Measurements from ENCODE around the gene GRIP1. TPM values are rescaled to one million over a fixed set of nuclear protein-coding genes. Genes with fewer than 3 reads are reported as not detected.

GRIP1 gene
- total and polyA plus RNA-seq, 2 experiments from 2014 or later = 5.1 to 13.7 TPM

GRCh38 chr12:66692170-66692569, 13.3 kb upstream of the GRIP1 start:
- H3K4me2 ChIP-seq = no peak overlapping the region
- Mint-ChIP-seq H3K9me3 (no peaks in the 10 kb centered on the region), H3K4me1 (peaks cover 24% of the 10 kb centered on the region), H3K4me3 (no peak overlapping the region), H3K27me3 (ENCODE audit: insufficient read depth, low read depth, poor library complexity) (no peaks in the 10 kb centered on the region), H3K36me3 (ENCODE audit: low read depth) (no peaks in the 10 kb centered on the region), H3K27ac (no peak overlapping the region)
- H4K20me1 ChIP-seq (replicated peaks; ENCODE audit: insufficient read depth) = no peaks in the 10 kb centered on the region
- H3K27me3 ChIP-seq (ENCODE audit: insufficient read depth) = no peaks in the 10 kb centered on the region
- no peaks in the 10 kb centered on the region for H3K36me3 ChIP-seq (ENCODE audit: insufficient read depth)
- no peak for TF ChIP-seq CTCF (conservative IDR thresholded peaks at IDR 0.05; ENCODE audit: low read depth in 2 of 2)
- TF ChIP-seq ETS1 (IDR thresholded peaks at IDR 0.05) = no peak
- TF ChIP-seq POLR2AphosphoS5 (IDR thresholded peaks at IDR 0.05; ENCODE audit: low read depth) = no peak
- no peak for TF ChIP-seq ZNF462 (CRISPR knock-in tag; IDR thresholded peaks at IDR 0.05)
- TF ChIP-seq CREB1 (CRISPR knock-in tag; IDR thresholded peaks at IDR 0.05; ENCODE audit: low read depth) = no peak
- no peak for TF ChIP-seq EZH2 (IDR thresholded peaks at IDR 0.05; ENCODE audit: low read depth, unreplicated experiment)
- TF ChIP-seq REST (IDR thresholded peaks at IDR 0.05; ENCODE audit: unreplicated experiment) = no peak
- no peak for TF ChIP-seq NANOG (IDR thresholded peaks at IDR 0.05; ENCODE audit: borderline replicate concordance)
- TF ChIP-seq ZNF331 (CRISPR knock-in tag; IDR thresholded peaks at IDR 0.05; ENCODE audit: low read depth) = no peak
- no peak for TF ChIP-seq ZNF114 (CRISPR knock-in tag; IDR thresholded peaks at IDR 0.05)
- TF ChIP-seq JUNB (IDR thresholded peaks at IDR 0.05; ENCODE audit: unreplicated experiment) = no peak
- TF ChIP-seq STAT1 (IDR thresholded peaks at IDR 0.05; ENCODE audit: unreplicated experiment) = no peak
- no peak for TF ChIP-seq EZH2phosphoT487 (IDR thresholded peaks at IDR 0.05; ENCODE audit: unreplicated experiment)
- H3K9me2 ChIP-seq (ENCODE audit: insufficient read depth) = no peaks in the 10 kb centered on the region
- H3K4me3 ChIP-seq = no peak overlapping the region
- no peaks in the 10 kb centered on the region for H3K79me2 ChIP-seq (replicated peaks; ENCODE audit: insufficient read depth)
- peaks cover 26% of the 10 kb centered on the region for H3K4me1 ChIP-seq (ENCODE audit: insufficient read depth)
- no peak for DNase-seq (ENCODE audit: low spot score)
- H3F3A ChIP-seq (replicated peaks; ENCODE audit: low read depth) = no peaks in the 10 kb centered on the region
- H2AFZ ChIP-seq = no peak overlapping the region
- H3K27ac ChIP-seq (ENCODE audit: low read depth) = no peak overlapping the region
- ATAC-seq = no peak
